DND-41 (cell line): ENCODE data around the gene BMP15.

Experiments used
- ATAC-seq: fragments of 200-7000 bp; cut with Tn5 transposase; 3 replicates; pipeline ENCODE4 v1.9.1; 2021; ENCODE audit warnings: low read depth; ENCODE audit not compliant: insufficient read depth
- DNase-seq: peaks from one replicate; pipeline ENCODE4 v3.0.0-alpha.2; 2020
- H2AFZ ChIP-seq: 2 replicates; pipeline ENCODE4 v1.6.0; 2012; ENCODE audit warnings: low read depth, low read length
- H3K27ac ChIP-seq: 2 replicates; pipeline ENCODE4 v1.5.1; 2012; ENCODE audit warnings: low read length, inconsistent platforms
- H3K27me3 ChIP-seq: fragments of 200-600 bp; sonication (generic); 2 replicates; pipeline ENCODE4 v1.6.0; 2012; ENCODE audit warnings: low read length, mild to moderate bottlenecking, inconsistent platforms; ENCODE audit not compliant: insufficient read depth, poor library complexity
- H3K36me3 ChIP-seq: 2 replicates; pipeline ENCODE4 v1.5.1; 2012; ENCODE audit warnings: low read length, inconsistent platforms; ENCODE audit not compliant: insufficient read depth
- H3K4me1 ChIP-seq: 2 replicates; pipeline ENCODE4 v1.5.1; 2012; ENCODE audit warnings: mild to moderate bottlenecking, low read length; ENCODE audit not compliant: insufficient read depth
- H3K4me2 ChIP-seq: 2 replicates; pipeline ENCODE4 v1.6.0; 2012; ENCODE audit warnings: mild to moderate bottlenecking, moderate library complexity, low read length, inconsistent platforms; ENCODE audit not compliant: insufficient read depth
- H3K4me3 ChIP-seq, 2 experiments: fragments of 200-600 bp in 1 of 2; shearing (Covaris generic) in 1 of 2; 2 replicates each; pipeline ENCODE4 v1.5.1; 2012 to 2016; ENCODE audit warnings: inconsistent platforms in 2 of 2, low read length in 2 of 2, mild to moderate bottlenecking in 2 of 2, low read depth in 1 of 2, moderate library complexity in 1 of 2
- H3K79me2 ChIP-seq: 2 replicates; pipeline ENCODE4 v1.6.0; 2012; ENCODE audit warnings: low read length, inconsistent platforms; ENCODE audit not compliant: insufficient read depth
- H3K9ac ChIP-seq: 2 replicates; pipeline ENCODE4 v1.6.0; 2012; ENCODE audit warnings: low read depth, mild to moderate bottlenecking, inconsistent platforms, low read length, moderate library complexity
- H3K9me3 ChIP-seq: 2 replicates; pipeline ENCODE4 v1.5.1; 2012; ENCODE audit warnings: low read length, moderate library complexity, mild to moderate bottlenecking, inconsistent platforms; ENCODE audit not compliant: insufficient read depth, severe bottlenecking
- H4K20me1 ChIP-seq: 2 replicates; pipeline ENCODE4 v1.6.0; 2012; ENCODE audit warnings: low read length; ENCODE audit not compliant: insufficient read depth
- EZH2 ChIP-seq: IDR thresholded peaks from 3 replicates; pipeline ENCODE4 v1.6.1; 2012; ENCODE audit warnings: borderline replicate concordance, low read depth, mild to moderate bottlenecking, moderate library complexity, low read length, inconsistent platforms; ENCODE audit not compliant: severe bottlenecking
- TF ChIP-seq, protein P1 (sequence below): IDR thresholded peaks from 2 replicates; pipeline ENCODE4 v1.5.1; 2012; ENCODE audit warnings: borderline replicate concordance, low read length, moderate library complexity, mild to moderate bottlenecking; ENCODE audit not compliant: poor library complexity, severe bottlenecking; ENCODE audit errors: extremely low read depth

Gene BMP15

DNA sequence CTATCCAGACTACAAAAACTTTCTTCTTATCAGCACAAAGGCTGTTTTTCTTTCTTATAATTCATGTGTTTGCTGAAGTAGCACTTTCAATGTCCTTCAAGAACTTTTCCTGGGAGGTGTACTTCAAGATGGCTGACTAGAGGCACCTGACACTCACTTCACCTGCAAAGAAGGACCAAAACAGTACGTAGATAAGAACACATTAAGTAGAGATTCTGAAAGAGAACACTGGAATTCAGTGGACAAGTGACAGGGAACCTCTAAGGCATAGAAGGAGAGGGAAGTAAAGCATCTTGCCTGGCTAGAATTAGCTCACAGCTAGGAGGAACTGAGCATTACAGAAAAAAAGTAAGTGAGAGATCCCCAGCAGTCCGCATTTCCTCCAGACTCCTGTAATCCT is 21.7 kb upstream of the BMP15 start:
- no peak overlapping the region for H3K9ac ChIP-seq
- H3K4me2 ChIP-seq = no peak overlapping the region
- H3K79me2 ChIP-seq = no peaks in the 10 kb centered on the region
- TF ChIP-seq EZH2 = no peak
- TF ChIP-seq, protein P1, sequence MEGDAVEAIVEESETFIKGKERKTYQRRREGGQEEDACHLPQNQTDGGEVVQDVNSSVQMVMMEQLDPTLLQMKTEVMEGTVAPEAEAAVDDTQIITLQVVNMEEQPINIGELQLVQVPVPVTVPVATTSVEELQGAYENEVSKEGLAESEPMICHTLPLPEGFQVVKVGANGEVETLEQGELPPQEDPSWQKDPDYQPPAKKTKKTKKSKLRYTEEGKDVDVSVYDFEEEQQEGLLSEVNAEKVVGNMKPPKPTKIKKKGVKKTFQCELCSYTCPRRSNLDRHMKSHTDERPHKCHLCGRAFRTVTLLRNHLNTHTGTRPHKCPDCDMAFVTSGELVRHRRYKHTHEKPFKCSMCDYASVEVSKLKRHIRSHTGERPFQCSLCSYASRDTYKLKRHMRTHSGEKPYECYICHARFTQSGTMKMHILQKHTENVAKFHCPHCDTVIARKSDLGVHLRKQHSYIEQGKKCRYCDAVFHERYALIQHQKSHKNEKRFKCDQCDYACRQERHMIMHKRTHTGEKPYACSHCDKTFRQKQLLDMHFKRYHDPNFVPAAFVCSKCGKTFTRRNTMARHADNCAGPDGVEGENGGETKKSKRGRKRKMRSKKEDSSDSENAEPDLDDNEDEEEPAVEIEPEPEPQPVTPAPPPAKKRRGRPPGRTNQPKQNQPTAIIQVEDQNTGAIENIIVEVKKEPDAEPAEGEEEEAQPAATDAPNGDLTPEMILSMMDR = no peak
- H3K36me3 ChIP-seq = no peaks in the 10 kb centered on the region
- no peaks in the 10 kb centered on the region for H4K20me1 ChIP-seq
- H3K27me3 ChIP-seq = no peaks in the 10 kb centered on the region
- no peaks in the 10 kb centered on the region for H3K4me1 ChIP-seq
- no peaks in the 10 kb centered on the region for H3K9me3 ChIP-seq
- ATAC-seq = no peak
- no peak overlapping the region for H2AFZ ChIP-seq
- H3K27ac ChIP-seq = no peak overlapping the region
- DNase-seq = no peak
- no peak overlapping the region for H3K4me3 ChIP-seq

DNA sequence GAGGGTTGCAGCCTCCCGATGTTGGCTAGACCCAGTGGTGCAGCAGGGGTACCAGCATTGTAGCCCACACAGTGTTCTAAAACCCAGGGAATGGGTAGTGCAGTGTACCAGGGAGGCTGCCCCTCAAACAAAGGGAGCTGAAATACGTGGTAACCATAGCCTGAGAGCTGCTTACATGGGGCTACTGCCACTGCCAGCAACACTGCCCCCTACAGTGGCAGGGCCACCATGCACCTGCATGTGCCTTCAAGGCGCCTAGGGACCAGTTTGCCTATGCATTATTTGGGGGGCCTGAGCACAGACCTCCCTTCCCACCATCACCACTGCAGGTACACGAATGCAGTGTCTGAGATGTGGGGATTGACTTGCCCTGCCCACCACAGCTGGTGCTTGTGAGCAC is 21.0 kb upstream of the BMP15 start:
- Histone ChIP-seq H3K36me3 (no peaks in the 10 kb centered on the region), H3K79me2 (no peaks in the 10 kb centered on the region), H4K20me1 (no peaks in the 10 kb centered on the region), H3K27ac (no peak overlapping the region), H3K4me1 (no peaks in the 10 kb centered on the region), H3K4me2 (no peak overlapping the region), H2AFZ (no peak overlapping the region), H3K4me3 (no peak overlapping the region), H3K9ac (no peak overlapping the region), H3K9me3 (no peaks in the 10 kb centered on the region), H3K27me3 (no peaks in the 10 kb centered on the region)
- TF ChIP-seq EZH2 = no peak
- TF ChIP-seq, protein P1 = no peak
- ATAC-seq = no peak
- DNase-seq = no peak

DNA sequence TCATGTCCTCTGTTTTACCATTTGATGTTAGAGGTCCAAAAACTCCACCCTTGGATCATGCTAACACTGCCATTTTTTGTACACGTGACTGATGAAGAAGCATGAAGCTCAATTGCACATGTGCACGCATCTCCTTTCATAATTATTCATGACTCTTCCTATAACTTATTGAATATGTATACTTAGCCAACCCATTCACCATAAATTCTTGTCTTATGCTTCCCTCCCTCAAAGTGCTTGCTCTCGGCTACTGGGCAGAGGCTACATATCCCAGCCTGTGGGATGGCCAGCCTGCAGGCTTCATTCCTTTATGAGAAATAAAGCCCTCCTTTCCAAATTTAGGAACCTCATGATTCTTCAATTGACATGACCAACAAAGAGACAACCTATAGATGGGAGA is 17.5 kb upstream of the BMP15 start:
- no peaks in the 10 kb centered on the region for H3K27me3 ChIP-seq
- H3K27ac ChIP-seq = no peak overlapping the region
- H3K9ac ChIP-seq = no peak overlapping the region
- no peak overlapping the region for H3K4me3 ChIP-seq
- TF ChIP-seq EZH2 = no peak
- TF ChIP-seq, protein P1 = no peak
- no peaks in the 10 kb centered on the region for H3K36me3 ChIP-seq
- H4K20me1 ChIP-seq = no peaks in the 10 kb centered on the region
- ATAC-seq (no peak), DNase-seq (no peak)
- H3K4me1 ChIP-seq = no peaks in the 10 kb centered on the region
- no peaks in the 10 kb centered on the region for H3K9me3 ChIP-seq
- H2AFZ ChIP-seq = no peak overlapping the region
- H3K79me2 ChIP-seq = no peaks in the 10 kb centered on the region
- no peak overlapping the region for H3K4me2 ChIP-seq

DNA sequence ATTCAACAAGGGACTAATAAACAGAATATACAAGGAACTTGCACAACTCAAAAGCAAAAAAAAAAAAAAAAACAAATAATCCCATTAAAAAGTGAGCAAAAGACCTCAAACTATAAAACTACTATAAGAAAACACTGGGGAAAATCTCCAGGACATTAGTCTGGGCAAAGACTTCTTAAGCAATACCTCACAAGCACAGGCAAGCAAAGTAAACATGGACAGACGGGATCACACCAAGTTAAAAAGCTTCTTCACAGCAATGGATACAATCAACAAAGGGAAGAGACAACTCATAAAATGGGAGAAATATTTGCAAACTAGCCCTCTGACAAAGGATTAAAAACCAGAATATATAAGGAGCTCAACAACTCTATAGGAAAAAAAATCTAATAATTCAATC is 17.1 kb upstream of the BMP15 start:
- Histone ChIP-seq H3K27ac (no peak overlapping the region), H3K4me3 (no peak overlapping the region), H3K4me2 (no peak overlapping the region), H3K27me3 (no peaks in the 10 kb centered on the region), H2AFZ (no peak overlapping the region), H3K36me3 (no peaks in the 10 kb centered on the region), H3K79me2 (no peaks in the 10 kb centered on the region), H3K4me1 (no peaks in the 10 kb centered on the region), H4K20me1 (no peaks in the 10 kb centered on the region), H3K9me3 (no peaks in the 10 kb centered on the region), H3K9ac (no peak overlapping the region)
- no peak for DNase-seq
- TF ChIP-seq EZH2 = no peak
- TF ChIP-seq, protein P1 = no peak
- ATAC-seq = no peak
